ENCODE measurements around the gene ANAPC1.
"Not testable (repeated sequence)": the region's sequence is repeated elsewhere in the genome, so short reads cannot be mapped to it uniquely, and the experiment has no call there.

ANAPC1 gene

DNA sequence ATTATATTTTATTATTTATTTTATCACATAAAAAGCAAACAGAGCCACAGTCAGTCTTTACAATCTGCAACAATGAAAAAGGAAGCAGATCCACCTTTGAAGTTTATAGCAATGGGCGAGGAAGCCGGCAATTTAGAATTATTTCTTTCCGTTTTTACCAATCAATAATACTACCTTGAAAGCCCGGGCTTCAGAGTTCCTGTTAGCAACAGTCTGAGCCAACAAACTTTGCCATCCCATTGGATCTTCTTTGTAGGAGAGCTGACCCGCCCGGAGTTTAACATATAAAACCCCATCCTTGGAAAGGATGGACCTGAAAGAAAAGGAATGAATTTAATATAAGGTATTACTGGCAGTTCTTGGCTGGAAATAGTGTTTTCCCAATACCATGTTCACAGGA lies 101.8 kb downstream of the ANAPC1 start:
- not testable (repeated sequence) for DNase-seq

DNA sequence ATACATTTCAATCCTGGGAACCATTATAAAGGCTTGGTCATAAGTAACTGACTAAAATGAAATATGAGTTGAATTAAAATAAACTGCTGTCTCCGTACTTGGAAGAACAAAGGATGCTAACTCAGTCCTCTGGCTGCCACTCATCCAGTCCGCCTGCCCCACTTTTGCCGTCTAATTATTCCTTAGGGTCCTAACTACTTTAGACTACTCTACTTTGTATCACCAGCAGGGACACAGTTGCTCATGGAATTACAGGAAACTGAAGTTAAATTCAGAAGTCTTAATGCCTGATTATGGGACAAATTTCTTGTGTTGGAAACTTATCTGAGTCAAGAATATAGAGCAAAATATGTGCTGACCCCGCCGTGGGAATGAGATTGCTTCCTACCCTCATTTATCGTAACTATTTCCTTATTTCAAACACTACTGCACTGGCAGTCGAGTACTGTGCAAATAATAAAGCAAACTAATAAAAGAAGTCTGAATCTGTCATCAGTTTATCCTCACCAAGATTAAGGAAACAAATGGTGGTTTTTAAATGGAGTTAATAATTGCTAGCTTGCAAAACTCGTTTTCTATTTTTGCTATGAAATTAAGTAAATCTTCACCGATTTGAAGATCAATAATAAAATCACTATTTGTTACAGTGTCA lies 102.4 kb downstream of the ANAPC1 start:
- not testable (repeated sequence) for DNase-seq

DNA sequence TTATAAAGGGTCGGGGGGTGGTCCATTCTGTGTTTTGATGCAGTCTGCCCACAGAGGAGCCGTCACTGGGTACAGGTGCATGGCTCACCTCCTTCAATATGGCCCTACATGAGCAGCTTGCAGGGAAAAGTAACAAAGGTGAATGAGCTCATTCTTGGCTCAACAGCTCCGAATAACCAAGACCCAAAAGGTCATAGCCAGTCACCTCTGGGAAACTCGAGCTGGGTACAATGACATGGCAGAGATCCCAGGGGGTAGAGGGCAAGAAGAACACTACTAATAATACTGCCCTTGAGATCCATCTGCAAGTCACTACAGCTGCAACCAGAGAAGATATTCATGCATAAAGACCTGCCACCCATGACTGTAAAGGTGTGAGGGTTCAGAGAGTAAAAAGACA lies 106.8 kb downstream of the ANAPC1 start:
- not testable (repeated sequence) for DNase-seq

DNA sequence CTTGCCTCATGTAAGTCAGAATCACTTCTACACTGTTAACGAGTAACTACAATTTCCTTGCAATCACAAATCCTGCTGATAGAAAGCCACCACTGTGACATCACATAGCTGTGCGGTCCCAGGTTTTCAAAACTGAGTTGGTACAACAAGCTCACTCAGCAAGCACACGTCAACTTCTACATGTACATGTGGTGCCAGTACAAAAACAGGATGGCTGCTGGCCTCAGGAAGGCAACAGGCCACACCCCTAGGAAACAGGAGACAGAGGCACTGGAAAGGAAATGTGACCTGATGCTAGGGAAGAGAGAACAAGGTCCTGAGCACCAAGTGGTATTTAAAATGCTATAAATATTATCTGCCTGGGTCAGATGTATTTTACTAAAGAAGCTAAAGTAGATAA lies 107.7 kb downstream of the ANAPC1 start:
- DNase-seq: not testable (repeated sequence)

DNA sequence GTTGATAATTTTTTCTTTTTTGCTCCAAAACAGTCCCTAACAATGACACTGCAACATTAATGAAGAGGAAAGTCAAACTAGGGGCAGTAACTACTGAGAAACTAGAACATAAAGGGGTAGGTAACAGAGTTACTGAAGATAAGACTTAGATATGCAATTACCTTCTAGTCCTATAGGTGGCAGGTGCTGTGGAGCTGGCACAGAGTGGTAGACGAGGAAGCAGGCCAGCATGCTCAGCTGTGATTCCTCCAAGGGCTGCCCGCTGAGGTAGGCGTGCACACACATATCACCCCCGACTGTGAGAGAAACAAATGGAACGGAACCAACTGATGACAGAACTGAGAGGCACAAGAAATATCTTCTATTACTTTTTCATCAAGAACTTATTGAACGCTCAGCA lies 111.8 kb downstream of the ANAPC1 start:
- not testable (repeated sequence) for DNase-seq

DNA sequence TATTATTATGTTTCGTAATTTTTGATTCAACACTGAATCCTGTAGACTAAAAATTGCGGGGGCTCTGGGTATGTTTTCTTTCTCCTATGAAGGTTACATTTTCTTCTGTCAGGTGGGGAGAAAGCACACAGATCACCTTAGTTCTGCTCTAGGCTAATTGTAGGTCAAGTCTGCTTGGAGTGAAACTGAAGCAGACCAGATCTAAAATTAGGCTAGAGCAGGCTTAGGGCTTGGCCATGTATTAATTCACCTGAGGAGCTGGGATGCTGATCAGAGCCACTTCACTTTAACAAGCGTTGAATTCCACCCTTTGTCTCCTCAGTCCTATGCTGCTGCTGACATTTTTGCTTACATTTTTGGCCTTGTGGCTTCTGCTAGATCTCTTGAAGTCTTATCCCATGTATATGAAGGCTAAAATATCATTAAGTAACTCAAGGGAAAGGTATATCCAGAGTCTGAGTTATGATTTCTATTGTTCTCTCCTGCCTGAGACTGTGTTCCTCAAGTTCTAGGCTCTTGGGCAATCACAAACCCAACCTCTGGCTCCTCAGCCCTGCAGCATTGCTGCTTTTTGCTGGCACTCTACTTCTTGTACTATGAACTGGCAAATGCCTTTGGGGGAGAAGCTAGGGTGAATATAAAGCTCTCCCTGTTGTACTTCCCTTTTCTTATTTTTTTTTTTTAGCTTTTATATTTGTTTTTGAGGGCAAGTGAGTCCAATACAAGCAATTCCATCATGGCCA lies 112.9 kb downstream of the ANAPC1 start:
- DNase-seq: not testable (repeated sequence)

DNA sequence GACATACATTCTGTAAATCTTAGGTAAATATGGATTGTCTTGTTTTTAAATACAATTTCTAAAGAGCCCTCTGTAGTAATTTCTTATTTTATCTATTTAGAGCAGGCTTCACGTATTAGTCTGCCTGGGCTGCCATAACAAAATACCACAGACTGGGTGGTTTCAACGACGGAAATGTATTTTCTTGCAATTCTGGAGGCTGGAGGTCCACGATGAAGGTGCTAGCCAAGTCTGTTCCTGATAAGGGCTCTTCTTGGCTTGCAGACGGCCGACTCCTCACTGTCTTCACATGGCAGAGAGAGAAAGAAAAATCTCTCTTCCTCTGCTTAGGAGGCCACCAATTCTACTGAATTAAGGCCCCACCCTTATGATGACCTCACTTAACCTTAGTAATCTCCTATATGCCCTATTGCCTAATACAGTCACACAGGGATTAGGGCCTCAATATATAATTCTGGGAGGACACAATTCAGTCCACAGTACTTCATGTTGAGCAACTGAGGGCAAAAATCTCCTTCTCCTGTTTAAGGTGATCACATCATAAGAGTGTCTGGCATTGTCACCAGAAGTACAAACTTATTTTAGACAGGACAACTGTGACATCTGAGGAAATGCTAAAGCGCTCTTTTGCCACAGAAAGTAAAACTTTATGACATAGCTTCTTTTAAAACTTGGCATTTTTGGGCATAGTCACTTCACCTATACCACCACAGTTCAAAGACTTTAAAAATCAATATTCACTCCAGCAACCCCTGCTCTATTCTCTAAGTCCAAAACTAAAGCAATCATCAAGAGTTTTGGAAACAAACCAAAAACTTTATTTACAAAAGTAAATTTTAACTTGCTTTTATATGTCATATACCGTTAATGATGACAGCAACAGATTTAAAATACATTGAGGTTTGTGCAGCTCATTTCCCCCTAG lies 115.5 kb downstream of the ANAPC1 start:
- DNase-seq: not testable (repeated sequence)

DNA sequence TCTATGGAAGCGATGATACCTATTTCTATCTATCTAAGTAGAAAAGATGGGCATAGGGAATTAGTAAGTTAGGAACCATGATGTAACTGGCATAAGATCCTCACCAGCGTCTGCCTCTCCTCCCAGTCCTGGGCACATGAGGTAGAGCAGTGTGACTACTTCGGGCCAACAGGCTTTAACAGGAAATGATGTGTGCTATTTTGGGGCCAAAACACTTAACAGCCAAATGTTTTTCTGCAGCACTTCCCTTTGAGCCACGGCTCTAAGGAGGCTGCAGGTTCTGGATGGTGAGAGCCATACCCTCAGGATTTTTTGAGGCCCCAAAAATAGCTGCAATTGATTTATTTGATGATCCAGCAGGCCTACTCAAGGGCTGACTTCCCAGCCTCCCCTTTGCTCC lies 116.9 kb downstream of the ANAPC1 start:
- peak in 1 of 2 donors; percentile 4 for DNase-seq

DNA sequence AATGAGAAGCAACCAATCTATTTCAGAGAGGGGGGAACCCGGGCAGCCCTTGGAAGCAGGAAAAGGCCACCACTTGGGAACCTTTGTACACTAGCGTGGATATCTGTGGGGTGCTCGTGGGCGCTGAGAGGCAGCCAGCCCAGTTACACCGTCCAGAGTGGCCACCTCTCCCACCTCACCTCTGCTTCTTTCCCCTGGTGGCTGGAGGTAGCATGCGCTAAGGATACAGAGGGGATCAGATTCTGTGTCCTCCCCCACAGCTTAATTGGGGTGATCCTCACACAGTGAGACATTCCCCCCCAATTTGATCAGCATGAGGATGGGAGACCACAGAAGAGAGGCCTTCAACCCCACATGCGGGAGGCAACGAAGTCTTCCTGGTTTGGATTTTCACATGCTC lies 117.7 kb downstream of the ANAPC1 start:
- DNase-seq: not testable (repeated sequence)

DNA sequence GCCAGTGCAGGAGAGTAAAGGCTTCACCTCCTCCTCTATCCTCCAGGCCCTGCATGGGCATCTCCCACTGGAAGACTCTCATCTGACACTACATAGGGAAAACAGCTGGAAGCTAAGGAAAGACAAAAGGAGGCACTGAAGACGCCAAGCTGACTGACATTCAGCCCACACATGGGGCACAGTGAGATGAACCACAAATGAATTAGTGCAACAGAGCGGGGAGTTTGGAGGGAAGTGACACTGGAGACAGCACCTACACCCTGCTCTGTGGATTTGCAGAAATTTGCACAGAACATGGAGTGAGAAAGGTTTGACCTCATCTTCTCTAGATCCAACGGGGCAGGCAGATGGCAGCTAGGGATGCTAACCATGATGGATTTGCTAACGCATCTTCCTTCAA lies 119.8 kb downstream of the ANAPC1 start:
- not testable (repeated sequence) for DNase-seq

DNA sequence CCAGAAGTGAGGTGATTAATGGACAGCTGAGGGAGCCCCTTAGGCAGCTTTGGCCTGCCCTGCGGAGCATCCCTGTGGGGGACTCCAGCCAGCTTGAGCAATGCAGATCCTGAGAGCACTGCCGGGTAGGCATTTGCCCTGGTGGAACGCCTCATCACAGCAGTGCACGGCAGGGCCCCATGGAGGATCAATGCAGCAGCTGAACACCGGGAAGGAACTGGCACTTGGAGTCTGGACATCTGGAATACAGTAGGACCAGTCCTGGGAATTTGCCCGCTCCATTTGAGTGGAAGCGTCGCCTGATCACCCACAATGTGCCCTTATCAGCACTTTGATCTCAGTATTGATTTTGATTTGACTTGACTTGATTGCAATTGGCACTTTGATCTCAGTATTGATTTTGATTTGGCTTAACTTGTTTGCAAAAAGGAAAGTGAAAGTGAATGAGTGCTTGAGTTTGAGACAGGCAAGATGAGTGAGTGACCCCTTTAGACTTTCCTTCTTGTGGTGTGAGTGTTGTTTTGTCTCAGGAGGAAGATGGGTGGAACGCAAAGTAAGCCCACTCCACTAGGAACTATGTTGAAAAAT lies 123.2 kb downstream of the ANAPC1 start:
- not testable (repeated sequence) for DNase-seq

DNA sequence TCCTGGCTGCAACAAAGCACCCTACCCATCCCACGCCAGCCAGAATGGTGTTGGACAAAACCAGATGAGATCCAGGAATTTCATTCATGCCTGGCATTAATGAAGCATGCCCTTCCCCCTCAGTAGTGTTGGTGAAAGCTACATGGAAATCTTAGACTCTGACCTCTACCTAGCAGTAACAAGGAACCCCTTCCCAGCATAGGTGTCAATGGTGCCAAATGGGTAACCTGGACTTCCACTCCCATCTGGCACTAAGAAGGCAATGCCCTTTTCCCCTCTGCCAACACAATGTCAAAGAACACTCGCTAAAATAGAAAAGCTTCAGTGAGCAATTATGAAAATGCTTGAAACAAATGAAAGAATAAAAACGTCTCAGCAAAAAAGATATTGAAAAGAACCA lies 131.5 kb downstream of the ANAPC1 start:
- not testable (repeated sequence) for DNase-seq

DNA sequence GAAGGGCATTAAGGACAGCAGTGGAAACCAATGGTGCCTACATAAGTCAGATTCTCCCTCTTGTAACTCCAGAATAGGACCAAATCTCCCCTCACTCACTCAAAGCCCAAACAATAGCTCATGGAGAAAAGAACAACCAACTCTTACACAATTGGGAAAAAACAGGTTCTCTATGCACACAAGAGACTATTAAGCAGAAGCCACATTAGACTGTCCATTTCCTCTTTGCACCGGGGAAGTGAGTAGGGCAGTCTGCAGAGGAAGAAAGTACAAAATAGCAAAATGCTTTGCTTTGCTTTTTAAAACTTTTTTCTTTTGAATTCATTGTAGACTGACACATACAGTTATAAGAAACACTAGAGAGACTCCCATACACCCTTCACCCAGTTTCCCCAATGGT lies 133.4 kb downstream of the ANAPC1 start:
- DNase-seq: not testable (repeated sequence)

DNA sequence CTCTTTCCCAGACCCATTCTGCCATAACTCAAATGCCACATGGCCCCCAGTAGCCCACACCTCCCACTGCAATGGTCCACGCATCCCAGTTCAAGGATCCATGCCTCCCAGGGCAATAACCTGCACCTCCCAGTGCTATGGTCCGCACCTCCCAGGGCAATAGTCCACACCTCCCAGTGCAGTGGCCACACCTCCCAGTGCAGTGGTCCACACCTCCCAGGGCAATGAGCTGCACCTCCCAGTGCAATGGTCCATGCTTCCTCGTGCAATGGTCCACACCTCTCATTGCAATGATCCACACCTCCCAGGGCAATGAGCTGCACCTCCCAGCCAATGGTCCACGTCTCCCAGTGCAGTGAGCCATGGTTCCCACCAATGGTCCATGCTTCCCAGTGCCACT lies 135.6 kb downstream of the ANAPC1 start:
- not testable (repeated sequence) for DNase-seq

DNA sequence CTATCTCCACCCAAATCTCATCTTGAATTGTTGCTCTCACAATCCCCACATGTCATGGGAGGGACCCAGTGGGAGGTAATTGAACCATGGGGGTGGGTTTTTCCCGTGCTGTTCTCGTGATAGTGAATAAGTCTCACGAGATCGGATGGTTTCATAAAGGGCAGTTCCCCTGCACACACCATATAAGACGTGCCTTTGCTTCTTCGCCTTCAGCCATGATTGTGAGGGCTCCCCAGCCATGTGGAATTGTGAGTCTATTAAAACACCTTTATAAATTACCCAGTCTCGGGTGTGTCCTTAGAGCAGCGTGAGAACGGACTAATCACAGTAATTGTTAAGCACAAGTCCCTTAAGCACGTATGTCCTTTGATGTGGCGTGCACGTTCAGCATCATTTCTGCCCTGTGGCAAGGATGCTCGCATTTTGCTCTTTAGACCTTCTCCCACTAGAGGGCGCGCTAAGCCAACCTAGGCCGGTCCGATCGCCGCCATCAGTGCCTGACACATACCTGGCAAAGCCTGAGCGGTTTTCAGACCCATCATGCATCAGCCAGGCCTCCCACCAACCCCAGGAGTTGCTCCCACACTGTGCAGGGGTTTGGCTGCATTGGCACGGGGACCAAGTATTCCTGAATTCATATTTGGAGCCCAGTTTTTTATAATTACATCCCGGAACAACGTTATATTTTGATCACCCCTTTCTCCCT lies 136.4 kb downstream of the ANAPC1 start:
- DNase-seq: not testable (repeated sequence)

DNA sequence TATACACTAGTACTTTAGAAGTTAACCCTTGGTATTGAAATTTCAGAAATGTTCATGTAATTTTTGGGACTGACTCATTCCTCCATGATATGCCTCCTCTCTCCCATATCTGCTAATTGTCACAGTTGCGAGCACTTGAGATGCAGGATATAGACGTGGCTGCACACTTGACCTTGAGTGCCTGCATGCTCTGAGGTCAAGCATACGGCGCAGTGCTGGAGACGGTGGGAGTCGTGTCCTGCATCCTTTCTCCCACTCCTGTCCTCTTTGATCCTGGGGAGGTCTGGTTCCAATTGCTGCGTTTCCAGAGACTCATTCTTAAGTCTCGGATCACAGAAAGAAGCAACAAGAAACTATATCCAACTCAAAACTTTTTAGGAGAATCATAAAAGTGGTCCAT lies 139.2 kb downstream of the ANAPC1 start:
- DNase-seq: not testable (repeated sequence)

DNA sequence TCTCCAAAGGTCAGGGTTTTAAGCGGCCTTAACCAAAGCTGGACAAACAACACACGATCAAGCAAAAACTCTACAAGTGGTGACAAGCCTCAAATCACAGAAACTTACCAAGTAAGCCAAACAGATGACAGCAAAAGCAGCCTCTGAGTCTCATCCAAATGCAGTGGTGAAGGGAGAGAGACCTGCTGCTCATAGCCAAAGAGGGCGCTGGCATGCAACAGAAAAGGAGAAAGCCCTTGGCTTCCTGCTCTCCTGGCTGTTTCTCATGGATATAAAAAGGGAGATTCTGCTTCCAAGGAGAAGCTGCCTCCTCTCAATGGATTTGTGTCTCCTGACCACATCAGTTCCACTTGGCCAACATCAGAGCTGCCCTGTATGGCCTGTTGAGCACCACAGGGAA lies 142.5 kb downstream of the ANAPC1 start:
- DNase-seq: not testable (repeated sequence)

DNA sequence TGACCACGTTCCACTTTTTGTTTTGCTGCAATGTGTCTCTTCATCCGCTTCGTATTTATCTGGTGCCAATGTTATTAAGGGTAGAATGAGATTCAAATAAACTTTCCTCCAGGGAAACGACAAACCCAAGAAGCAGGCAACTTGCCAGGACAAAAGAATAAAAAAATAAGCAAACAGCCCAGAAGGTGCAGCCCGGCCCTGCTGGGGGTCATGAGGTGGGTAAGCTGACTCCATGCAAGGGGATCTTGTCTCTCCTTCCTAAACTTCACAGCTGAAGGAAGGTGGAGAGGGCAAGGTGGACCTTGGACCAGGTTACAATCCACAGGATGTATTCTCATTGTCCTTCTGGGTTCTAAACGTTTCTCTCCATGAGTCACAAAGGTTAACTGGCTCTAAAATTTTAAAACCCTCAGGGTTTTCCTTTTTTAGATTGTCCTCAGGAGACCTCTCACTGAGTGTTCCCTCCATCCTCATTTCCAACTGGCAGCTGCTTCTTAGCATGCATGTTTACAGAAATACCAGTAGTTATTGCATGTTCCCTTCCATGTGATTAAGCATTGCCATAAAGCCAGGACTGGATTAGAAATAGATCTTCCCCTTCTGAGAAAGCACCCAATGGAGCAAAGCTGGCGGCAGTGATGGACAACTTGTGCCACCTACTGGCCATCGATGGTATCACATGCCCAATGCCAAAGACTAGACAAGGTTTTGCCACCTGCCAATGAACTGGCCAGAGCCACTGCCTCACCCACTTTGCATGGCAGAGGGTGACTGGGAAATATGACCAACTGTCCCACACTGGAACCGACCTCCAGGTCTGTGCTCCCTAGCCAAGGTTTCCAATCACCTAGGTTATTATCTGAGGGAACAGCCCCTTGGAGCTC lies 147.9 kb downstream of the ANAPC1 start:
- DNase-seq: not testable (repeated sequence)

DNA sequence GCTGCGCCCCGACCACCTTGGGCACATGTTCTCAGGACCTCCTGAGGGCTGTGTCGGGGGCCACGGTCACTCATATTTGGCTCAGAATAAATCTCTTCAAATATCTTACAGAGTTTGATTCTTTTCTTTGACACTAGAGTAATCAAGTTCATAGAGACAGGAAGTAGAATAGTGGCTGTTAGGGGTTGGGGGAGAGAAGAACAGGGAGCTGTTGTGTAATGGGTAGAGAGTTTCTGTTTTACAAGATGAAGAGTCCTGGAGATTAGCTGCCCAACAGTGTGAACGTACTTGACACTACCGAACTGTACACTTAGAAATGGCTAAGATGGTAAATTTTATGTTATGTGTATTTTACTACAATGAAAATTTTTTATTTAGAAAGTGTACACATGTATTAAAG lies 148.6 kb downstream of the ANAPC1 start:
- DNase-seq: not testable (repeated sequence)

DNA sequence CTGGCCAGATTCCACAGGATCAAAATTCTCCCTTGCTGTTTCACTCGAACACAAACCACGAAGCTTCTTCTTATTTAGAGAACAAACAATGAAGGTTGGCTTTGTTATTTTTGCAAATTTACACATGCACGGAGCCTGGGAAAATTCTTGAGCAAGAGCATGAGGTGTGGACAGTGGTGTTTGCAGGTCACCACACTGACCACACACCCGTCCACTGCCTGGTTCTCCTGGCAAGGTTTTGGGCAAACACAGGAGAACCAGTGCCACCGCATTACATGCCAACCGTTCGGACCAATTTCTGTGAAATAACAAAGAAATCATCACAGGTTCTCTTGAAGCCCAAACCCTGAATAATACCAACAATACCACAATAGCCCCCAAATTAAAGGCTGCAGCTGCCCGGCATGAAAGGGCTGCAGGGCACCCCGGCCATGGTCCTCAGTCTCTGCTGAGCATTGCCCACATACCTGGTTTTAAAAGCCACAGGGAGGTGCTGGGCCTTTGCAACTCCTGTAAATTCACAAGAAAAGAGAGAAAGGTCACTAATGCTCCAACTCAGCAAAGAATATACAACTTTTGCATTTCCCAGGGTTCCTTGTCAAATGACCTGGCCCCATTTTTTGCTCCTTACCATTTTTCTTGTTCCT lies 154.1 kb downstream of the ANAPC1 start:
- not testable (repeated sequence) for DNase-seq

Data from hippocampal formation (tissue), 2 donors.